Panc1 (cell line): ENCODE data around the gene KAT7. TPM values are rescaled to one million over a fixed set of nuclear protein-coding genes. Genes with fewer than 3 reads are reported as not detected.

Experiments
- ATAC-seq: fragments of 200-7000 bp; cut with Tn5 transposase; 2 replicates; pipeline ENCODE4 v1.9.1; 2020; ENCODE audit warnings: mild to moderate bottlenecking, moderate library complexity
- BruUV-seq: library from RNA; stranded (reverse); fragments of 400-500 nt; replicated peaks from 2 replicates; lab custom pipeline; 2021; lab: Mats Ljungman, UMichigan
- CTCF ChIA-PET: fragments of 300-600 bp; sonication (Branson Sonifier 250); formaldehyde crosslinking; loops from one replicate; lab custom pipeline; 2022; ENCODE audit warnings: antibody characterized with exemption; lab: Charles Lee
- POLR2A ChIA-PET: fragments of 300-600 bp; sonication (Branson Sonifier 250); formaldehyde crosslinking; loops from one replicate; lab custom pipeline; 2022; ENCODE audit warnings: antibody characterized with exemption; lab: Charles Lee
- DNase-seq: peaks from one replicate; pipeline ENCODE4 v3.0.0-alpha.2; 2010; ENCODE audit warnings: low read depth, low spot score
- H3K27ac ChIP-seq: 2 replicates; pipeline ENCODE4 v1.5.1; 2011; ENCODE audit warnings: mild to moderate bottlenecking, low read length, inconsistent platforms
- H3K27me3 ChIP-seq: fragments of 200-500 bp; sonication (Bioruptor generic); 2 replicates; pipeline ENCODE4 v1.6.0; 2014; ENCODE audit warnings: low read length, inconsistent platforms; ENCODE audit not compliant: control insufficient read depth, insufficient read depth
- H3K36me3 ChIP-seq: fragments of 200-500 bp; sonication (Bioruptor generic); 2 replicates; pipeline ENCODE4 v1.5.1; 2014; ENCODE audit warnings: inconsistent platforms, mild to moderate bottlenecking, low read length, moderate library complexity; ENCODE audit not compliant: control insufficient read depth, insufficient read depth
- H3K4me1 ChIP-seq: 2 replicates; pipeline ENCODE4 v1.5.1; 2011; ENCODE audit warnings: inconsistent platforms, mild to moderate bottlenecking, low read length, moderate library complexity; ENCODE audit not compliant: control insufficient read depth, insufficient read depth
- H3K4me3 ChIP-seq, 2 experiments: 2 replicates each; pipeline ENCODE4 v1.5.1; 2011 to 2012; ENCODE audit warnings: low read depth in 2 of 2, low read length in 2 of 2, mild to moderate bottlenecking in 2 of 2, inconsistent platforms in 1 of 2, moderate library complexity in 1 of 2
- H3K9me3 ChIP-seq: fragments of 200-500 bp; sonication (Bioruptor generic); 2 replicates; pipeline ENCODE4 v1.5.1; 2014; ENCODE audit warnings: low read depth, mild to moderate bottlenecking, inconsistent platforms, low read length, moderate library complexity; ENCODE audit not compliant: control insufficient read depth, insufficient read depth
- POLR2AphosphoS5 ChIP-seq: IDR thresholded peaks from 2 replicates; pipeline ENCODE4 v1.6.1; 2012; ENCODE audit warnings: mild to moderate bottlenecking, low read depth, low read length, moderate library complexity
- SIN3A ChIP-seq: IDR thresholded peaks from 2 replicates; pipeline ENCODE4 v1.6.1; 2012; ENCODE audit warnings: low read depth, mild to moderate bottlenecking, low read length, moderate library complexity, borderline replicate concordance; ENCODE audit not compliant: insufficient read depth
- TCF7L2 ChIP-seq: IDR thresholded peaks from 2 replicates; pipeline ENCODE4 v1.6.1; 2011; ENCODE audit warnings: mild to moderate bottlenecking, low read depth, low read length, inconsistent platforms
- in situ Hi-C: cut with HindIII; loops from 2 replicates; pipeline ENCODE4 v1.10.0; 2016; ENCODE audit warnings: low sequenced_read_pairs, low pct_unique_long_range_greater_than_20kb
- intact Hi-C: fragments of 100-400 bp; cut with micrococcal nuclease; formaldehyde crosslinking; loops from one replicate; pipeline ENCODE4 v1.10.0; 2022; ENCODE audit not compliant: unreplicated experiment
- total RNA-seq: library from RNA; stranded (reverse); gene quantifications from one replicate; pipeline ENCODE4 v1.2.1, GENCODE V29; 2021; ENCODE audit not compliant: unreplicated experiment
- TF ChIP-seq, protein P1 (sequence below): fragments of 450-650 bp; IDR thresholded peaks from 2 replicates; pipeline ENCODE4 v1.5.1; 2017; ENCODE audit warnings: mild to moderate bottlenecking
- TF ChIP-seq, protein P2 (sequence below), 2 experiments: IDR thresholded peaks; 2 replicates each; pipeline ENCODE4 v1.6.1; 2011 to 2012; ENCODE audit warnings: low read depth in 2 of 2, control low read depth in 1 of 2, low read length in 1 of 2, mild to moderate bottlenecking in 1 of 2, moderate library complexity in 1 of 2; ENCODE audit not compliant: insufficient read depth in 1 of 2

Gene KAT7
- total RNA-seq, 1 experiment from 2014 or later = 69.0 TPM

DNA sequence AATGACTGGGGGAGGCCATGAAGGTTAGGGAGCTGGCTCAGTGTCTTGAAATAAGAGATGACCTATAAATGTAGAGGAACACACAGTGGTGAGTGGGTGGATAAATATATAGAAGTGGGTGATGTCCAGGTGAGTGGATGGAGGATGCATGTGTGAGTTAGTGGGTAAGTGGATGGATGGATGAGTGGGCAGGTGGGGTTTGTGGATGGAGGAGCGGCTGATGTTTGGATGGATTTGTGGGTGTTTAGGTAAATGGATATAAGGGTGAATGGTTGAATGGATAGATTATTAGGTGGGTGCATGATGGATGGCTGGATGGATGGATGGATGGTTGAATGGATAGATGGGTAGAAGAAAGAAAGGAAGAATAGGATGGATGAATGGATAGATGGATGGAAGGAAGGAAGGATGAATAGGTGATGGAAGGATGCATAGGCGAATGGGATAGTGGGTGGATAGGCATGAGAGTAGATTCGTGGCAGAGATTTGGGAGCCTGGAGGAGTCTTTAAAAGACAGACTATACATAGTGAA lies 78.5 kb downstream of the KAT7 start:
- Histone ChIP-seq H3K36me3 (no peaks in the 10 kb centered on the region), H3K27ac (no peak overlapping the region), H3K27me3 (no peaks in the 10 kb centered on the region), H3K4me3 (no peak overlapping the region), H3K4me1 (no peaks in the 10 kb centered on the region), H3K9me3 (no peaks in the 10 kb centered on the region)
- TF ChIP-seq, protein P1, sequence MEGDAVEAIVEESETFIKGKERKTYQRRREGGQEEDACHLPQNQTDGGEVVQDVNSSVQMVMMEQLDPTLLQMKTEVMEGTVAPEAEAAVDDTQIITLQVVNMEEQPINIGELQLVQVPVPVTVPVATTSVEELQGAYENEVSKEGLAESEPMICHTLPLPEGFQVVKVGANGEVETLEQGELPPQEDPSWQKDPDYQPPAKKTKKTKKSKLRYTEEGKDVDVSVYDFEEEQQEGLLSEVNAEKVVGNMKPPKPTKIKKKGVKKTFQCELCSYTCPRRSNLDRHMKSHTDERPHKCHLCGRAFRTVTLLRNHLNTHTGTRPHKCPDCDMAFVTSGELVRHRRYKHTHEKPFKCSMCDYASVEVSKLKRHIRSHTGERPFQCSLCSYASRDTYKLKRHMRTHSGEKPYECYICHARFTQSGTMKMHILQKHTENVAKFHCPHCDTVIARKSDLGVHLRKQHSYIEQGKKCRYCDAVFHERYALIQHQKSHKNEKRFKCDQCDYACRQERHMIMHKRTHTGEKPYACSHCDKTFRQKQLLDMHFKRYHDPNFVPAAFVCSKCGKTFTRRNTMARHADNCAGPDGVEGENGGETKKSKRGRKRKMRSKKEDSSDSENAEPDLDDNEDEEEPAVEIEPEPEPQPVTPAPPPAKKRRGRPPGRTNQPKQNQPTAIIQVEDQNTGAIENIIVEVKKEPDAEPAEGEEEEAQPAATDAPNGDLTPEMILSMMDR = no peak
- no peak for TF ChIP-seq SIN3A
- no peak for TF ChIP-seq TCF7L2
- TF ChIP-seq, protein P2, sequence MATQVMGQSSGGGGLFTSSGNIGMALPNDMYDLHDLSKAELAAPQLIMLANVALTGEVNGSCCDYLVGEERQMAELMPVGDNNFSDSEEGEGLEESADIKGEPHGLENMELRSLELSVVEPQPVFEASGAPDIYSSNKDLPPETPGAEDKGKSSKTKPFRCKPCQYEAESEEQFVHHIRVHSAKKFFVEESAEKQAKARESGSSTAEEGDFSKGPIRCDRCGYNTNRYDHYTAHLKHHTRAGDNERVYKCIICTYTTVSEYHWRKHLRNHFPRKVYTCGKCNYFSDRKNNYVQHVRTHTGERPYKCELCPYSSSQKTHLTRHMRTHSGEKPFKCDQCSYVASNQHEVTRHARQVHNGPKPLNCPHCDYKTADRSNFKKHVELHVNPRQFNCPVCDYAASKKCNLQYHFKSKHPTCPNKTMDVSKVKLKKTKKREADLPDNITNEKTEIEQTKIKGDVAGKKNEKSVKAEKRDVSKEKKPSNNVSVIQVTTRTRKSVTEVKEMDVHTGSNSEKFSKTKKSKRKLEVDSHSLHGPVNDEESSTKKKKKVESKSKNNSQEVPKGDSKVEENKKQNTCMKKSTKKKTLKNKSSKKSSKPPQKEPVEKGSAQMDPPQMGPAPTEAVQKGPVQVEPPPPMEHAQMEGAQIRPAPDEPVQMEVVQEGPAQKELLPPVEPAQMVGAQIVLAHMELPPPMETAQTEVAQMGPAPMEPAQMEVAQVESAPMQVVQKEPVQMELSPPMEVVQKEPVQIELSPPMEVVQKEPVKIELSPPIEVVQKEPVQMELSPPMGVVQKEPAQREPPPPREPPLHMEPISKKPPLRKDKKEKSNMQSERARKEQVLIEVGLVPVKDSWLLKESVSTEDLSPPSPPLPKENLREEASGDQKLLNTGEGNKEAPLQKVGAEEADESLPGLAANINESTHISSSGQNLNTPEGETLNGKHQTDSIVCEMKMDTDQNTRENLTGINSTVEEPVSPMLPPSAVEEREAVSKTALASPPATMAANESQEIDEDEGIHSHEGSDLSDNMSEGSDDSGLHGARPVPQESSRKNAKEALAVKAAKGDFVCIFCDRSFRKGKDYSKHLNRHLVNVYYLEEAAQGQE (IDR thresholded peaks at IDR 0.05; ENCODE audit: insufficient read depth in 1 of 2, low read depth in 2 of 2, low read length in 1 of 2) = no peak
- TF ChIP-seq POLR2AphosphoS5 = no peak
- in situ Hi-C loops = no loop called here
- ChIA-PET CTCF (no interaction called here), POLR2A (no interaction called here)
- intact Hi-C loops = no loop called here
- no TSS peak for BruUV-seq
- DNase-seq (no peak), ATAC-seq (no peak)

DNA sequence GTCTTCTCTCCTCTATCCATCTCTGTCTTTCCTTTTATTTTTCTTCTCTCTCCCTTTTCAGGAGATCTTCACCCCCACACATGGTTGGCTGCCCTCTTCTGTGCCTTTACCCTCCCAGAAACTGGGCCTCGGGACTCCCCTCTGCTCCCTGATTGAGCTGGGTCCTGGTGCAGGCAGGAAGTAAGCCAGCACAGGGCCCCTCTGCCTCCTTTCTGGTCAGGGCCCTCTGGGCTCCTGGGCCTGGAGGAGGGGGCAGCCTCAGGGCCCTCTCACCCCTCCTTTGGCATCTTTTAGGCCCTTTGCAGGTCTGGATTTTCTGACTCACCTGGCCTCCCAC lies 80.5 kb downstream of the KAT7 start:
- Histone ChIP-seq H3K27me3 (no peaks in the 10 kb centered on the region), H3K27ac (no peak overlapping the region)

More for the DNA sequence above, 80.5 kb downstream of the KAT7 start:
- intact Hi-C loops (no loop called here), in situ Hi-C loops (no loop called here)
- no peak for TF ChIP-seq SIN3A
- no peak for TF ChIP-seq TCF7L2
- TF ChIP-seq, protein P2 (IDR thresholded peaks at IDR 0.05; ENCODE audit: insufficient read depth in 1 of 2, low read depth in 2 of 2, low read length in 1 of 2) = no peak
- TF ChIP-seq, protein P1 = no peak
- TF ChIP-seq POLR2AphosphoS5 = no peak
- no TSS peak for BruUV-seq
- no peaks in the 10 kb centered on the region for H3K36me3 ChIP-seq
- ATAC-seq (no peak), DNase-seq (no peak)
- no peaks in the 10 kb centered on the region for H3K9me3 ChIP-seq
- H3K4me3 ChIP-seq = no peak overlapping the region
- no peaks in the 10 kb centered on the region for H3K4me1 ChIP-seq
- CTCF ChIA-PET = no interaction called here
- POLR2A ChIA-PET = no interaction called here
